Measurements from ENCODE around the gene CNTNAP5.

DNA sequence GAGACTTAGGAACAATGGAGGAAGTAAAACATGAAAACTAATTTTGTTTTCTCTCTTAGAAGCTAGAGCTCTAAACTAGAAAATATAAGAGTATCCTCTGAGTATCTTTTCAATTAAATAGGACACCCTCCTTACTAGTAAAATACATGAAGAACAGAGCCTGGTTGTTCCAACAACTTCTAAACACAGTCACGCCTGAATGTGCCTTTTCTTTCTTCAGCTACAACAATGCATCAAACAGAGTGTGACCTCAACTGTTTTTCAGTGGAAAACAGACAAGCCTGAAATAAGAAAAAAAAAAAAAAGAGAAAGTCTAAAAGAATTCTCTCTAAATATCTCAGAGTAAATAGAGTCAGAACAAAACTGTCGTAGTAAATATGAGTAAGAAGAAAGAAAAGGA is 928.8 kb downstream of the CNTNAP5 start:
- TF ChIP-seq CTCF (IDR thresholded peaks at IDR 0.05; ENCODE audit: poor library complexity) (no peak), EZH2 (IDR thresholded peaks at IDR 0.05; ENCODE audit: borderline replicate concordance) (no peak)
